Mesenteric fat pad (tissue), 1 donor: ENCODE results near the gene IGFL2. TPM values are rescaled to one million over a fixed set of nuclear protein-coding genes. Genes with fewer than 3 reads are reported as not detected.
"Not testable (repeated sequence)": the region's sequence is repeated elsewhere in the genome, so short reads cannot be mapped to it uniquely, and the experiment has no call there.

Source experiments
- DNase-seq: peaks from one replicate; pipeline ENCODE4 v3.0.0-alpha.2; 2020; ENCODE audit warnings: low spot score
- long read RNA-seq: library from polyadenylated mRNA; unstranded; transcript quantifications from one replicate; pipeline ENCODE4 v2.0.0, GENCODE V29; 2020
- total RNA-seq: library from RNA; stranded (reverse); fragmentation: NEBNext Ultra II Directional; extraction: Animal tissue kit (Norgen Biotek cat#: 25700); gene quantifications from one replicate; pipeline ENCODE4 v1.2.1, GENCODE V29; 2021
- donor health status: DM: yes; HTN: yes; CAD: no.

The IGFL2 gene
- not detected for total RNA-seq
- long read RNA-seq, result 0 reads

- no peak for DNase-seq
Measured at GRCh38 chr19:46147791-46148288, at the start of gene IGFL2. TSS of gene IGFL2 (plus strand) at chr19:46148238. CDS start at chr19:46148279, 41 bp downstream.

- no peak for DNase-seq
Measured at GRCh38 chr19:46100344-46100743, 47.7 kb upstream of the IGFL2 start.

GRCh38 chr19:46101293-46101692, 46.7 kb upstream of the IGFL2 start:
- no peak for DNase-seq

- not testable (repeated sequence) for DNase-seq
Measured at GRCh38 chr19:46102333-46102732, 45.7 kb upstream of the IGFL2 start.

GRCh38 chr19:46107371-46107770, 40.7 kb upstream of the IGFL2 start:
- no peak for DNase-seq

- DNase-seq, result no peak
Measured at GRCh38 chr19:46109876-46110275, 38.2 kb upstream of the IGFL2 start.

- DNase-seq, result no peak
Measured at GRCh38 chr19:46111376-46111775, 36.7 kb upstream of the IGFL2 start.

- no peak for DNase-seq
Measured at GRCh38 chr19:46112527-46112926, 35.5 kb upstream of the IGFL2 start.

- no peak for DNase-seq
Measured at GRCh38 chr19:46113726-46114125, 34.3 kb upstream of the IGFL2 start.

GRCh38 chr19:46115396-46116106, 32.5 kb upstream of the IGFL2 start:
- DNase-seq, result no peak

GRCh38 chr19:46116121-46116520, 31.9 kb upstream of the IGFL2 start:
- no peak for DNase-seq

- no peak for DNase-seq
Measured at GRCh38 chr19:46118136-46118535, 29.9 kb upstream of the IGFL2 start.

GRCh38 chr19:46124638-46125115, 23.4 kb upstream of the IGFL2 start, which contains the start of gene IGFL3:
TSS of gene IGFL3 (minus strand) at chr19:46124688. CDS start at chr19:46124649, 39 bp downstream.
- DNase-seq, result no peak

- no peak for DNase-seq
Measured at GRCh38 chr19:46125447-46125846, 22.6 kb upstream of the IGFL2 start.

- no peak for DNase-seq
Measured at GRCh38 chr19:46126086-46126580, 21.9 kb upstream of the IGFL2 start.

- DNase-seq, result no peak
Measured at GRCh38 chr19:46131485-46132143, 16.4 kb upstream of the IGFL2 start.

- DNase-seq, result no peak
Measured at GRCh38 chr19:46132508-46133100, 15.4 kb upstream of the IGFL2 start.

- DNase-seq, result no peak
Measured at GRCh38 chr19:46133101-46133627, 14.9 kb upstream of the IGFL2 start.

GRCh38 chr19:46133777-46134241, 14.2 kb upstream of the IGFL2 start:
- no peak for DNase-seq

- DNase-seq, result no peak
Measured at GRCh38 chr19:46134527-46134926, 13.5 kb upstream of the IGFL2 start.

- no peak for DNase-seq
Measured at GRCh38 chr19:46137915-46138473, 10.0 kb upstream of the IGFL2 start.
